ENCODE results near the gene WDR62. TPM values are rescaled to one million over a fixed set of nuclear protein-coding genes. Genes with fewer than 3 reads are reported as not detected.
A peak's percentile ranks its signal among the peaks of the same experiment; 100 is the strongest.

The WDR62 gene
- total RNA-seq, 1 experiment from 2014 or later: 51.4 TPM

- in situ Hi-C loops (cut with HindIII; ENCODE audit: low pct_unique_long_range_greater_than_20kb, low sequenced_read_pairs): no loop called here
- Histone ChIP-seq H3K4me1 (ENCODE audit: control insufficient read depth, insufficient read depth, low read length) (peaks cover 14% of the 10 kb centered on the region), H3K36me3 (ENCODE audit: control insufficient read depth, insufficient read depth, low read length) (peaks cover 3% of the 10 kb centered on the region; the same call in 1 of the 2 replicates), H3K9me3 (ENCODE audit: control insufficient read depth, insufficient read depth, low read depth, low read length) (no peaks in the 10 kb centered on the region), H3K27ac (ENCODE audit: low read length) (peak within 1 kb of the TSS; percentile 92), H3K4me3 (ENCODE audit: low read depth in 2 of 2, low read length in 2 of 2) (peak within 1 kb of the TSS; percentile 85 to 96), H3K27me3 (ENCODE audit: control insufficient read depth, insufficient read depth, low read length) (no peaks in the 10 kb centered on the region)
- peak; percentile 99 for DNase-seq (ENCODE audit: low read depth, low spot score)
- no TSS peak for BruUV-seq (replicated peaks)
- peak; percentile 95 for ATAC-seq
- ChIA-PET CTCF (interaction anchor here (0.5 to 0.6 kb wide), 3 partner anchors 13 to 883 kb away, joined by 3 to 4 read pairs (median 3); no protein-coding TSS in a partner anchor), POLR2A (interaction anchor here (0.5 to 0.7 kb wide), 5 partner anchors 11 to 529 kb away, joined by 3 to 10 read pairs (median 6); partner anchors contain the start of gene PMIS2)
- intact Hi-C loops (cut with micrococcal nuclease; ENCODE audit: unreplicated experiment): no loop called here
- TF ChIP-seq SIN3A (IDR thresholded peaks at IDR 0.05; ENCODE audit: borderline replicate concordance, insufficient read depth, low read depth, low read length): peak; percentile 96
- TF ChIP-seq REST (IDR thresholded peaks at IDR 0.05; ENCODE audit: insufficient read depth in 1 of 2, low read depth in 2 of 2, low read length in 1 of 2): peak in 1 of 2 experiments; percentile 73; a peak in 1 of 4 replicates
- TF ChIP-seq CTCF (IDR thresholded peaks at IDR 0.05): no peak
- TF ChIP-seq TCF7L2 (IDR thresholded peaks at IDR 0.05; ENCODE audit: low read depth, low read length): no peak; the same call in none of the 2 replicates
- TF ChIP-seq POLR2AphosphoS5 (IDR thresholded peaks at IDR 0.05; ENCODE audit: low read depth, low read length): peak; percentile 97
Measured at GRCh38 chr19:36114721-36115452, 60.2 kb downstream of the WDR62 start, which contains the start of gene POLR2I. POLR2I (minus strand) TSS chr19:36114875; CDS start chr19:36114856, 19 bp downstream.

- ChIA-PET POLR2A (interaction anchor here (0.5 to 0.7 kb wide), 3 partner anchors 12 to 97 kb away, joined by 3 to 9 read pairs (median 4); no protein-coding TSS in a partner anchor), CTCF (interaction anchor here (0.5 kb wide), 1 partner anchor 40 kb away, joined by 3 read pairs; no protein-coding TSS in a partner anchor)
- H3K27me3 ChIP-seq (ENCODE audit: control insufficient read depth, insufficient read depth, low read length): no peaks in the 10 kb centered on the region
- peak within 1 kb of the TSS; percentile 92 for H3K27ac ChIP-seq (ENCODE audit: low read length)
- intact Hi-C loops (cut with micrococcal nuclease; ENCODE audit: unreplicated experiment): no loop called here
- no peaks in the 10 kb centered on the region for H3K9me3 ChIP-seq (ENCODE audit: control insufficient read depth, insufficient read depth, low read depth, low read length)
- peaks cover 14% of the 10 kb centered on the region for H3K4me1 ChIP-seq (ENCODE audit: control insufficient read depth, insufficient read depth, low read length)
- DNase-seq (ENCODE audit: low read depth, low spot score): peak; percentile 65
- TF ChIP-seq POLR2AphosphoS5 (IDR thresholded peaks at IDR 0.05; ENCODE audit: low read depth, low read length): peak; percentile 38; the same call in 1 of the 2 replicates
- peak; percentile 69; the same call in 1 of the 2 replicates for TF ChIP-seq SIN3A (IDR thresholded peaks at IDR 0.05; ENCODE audit: borderline replicate concordance, insufficient read depth, low read depth, low read length)
- no peak for TF ChIP-seq REST (IDR thresholded peaks at IDR 0.05; ENCODE audit: insufficient read depth in 1 of 2, low read depth in 2 of 2, low read length in 1 of 2)
- TF ChIP-seq CTCF (IDR thresholded peaks at IDR 0.05): no peak
- peaks cover 3% of the 10 kb centered on the region; the same call in 1 of the 2 replicates for H3K36me3 ChIP-seq (ENCODE audit: control insufficient read depth, insufficient read depth, low read length)
- ATAC-seq: peak; percentile 70
- H3K4me3 ChIP-seq (ENCODE audit: low read depth in 2 of 2, low read length in 2 of 2): peak within 1 kb of the TSS; percentile 85 to 96
- BruUV-seq (replicated peaks): TSS peak; percentile 77
- in situ Hi-C loops (cut with HindIII; ENCODE audit: low pct_unique_long_range_greater_than_20kb, low sequenced_read_pairs): no loop called here
Measured at GRCh38 chr19:36115453-36116343, 61.0 kb downstream of the WDR62 start, which contains the start of gene TBCB. TBCB (plus strand) TSS chr19:36115468; CDS start chr19:36115561, 93 bp downstream.
